Nephron (organoid): Measurements from ENCODE around the gene PTGER1.
"Not testable (repeated sequence)": the region's sequence is repeated elsewhere in the genome, so short reads cannot be mapped to it uniquely, and the experiment has no call there.

Experiments used
- H3K27ac Mint-ChIP-seq, 3 experiments: 2 replicates each; pipeline ENCODE4 v1.8.0; 2020; ENCODE audit warnings: mixed read lengths in 3 of 3, mild to moderate bottlenecking in 2 of 3, moderate library complexity in 1 of 3
- H3K27me3 Mint-ChIP-seq: 2 replicates; pipeline ENCODE4 v1.8.0; 2021; ENCODE audit warnings: low read depth, mild to moderate bottlenecking, moderate library complexity, mixed read lengths
- H3K36me3 Mint-ChIP-seq: 2 replicates; pipeline ENCODE4 v1.8.0; 2020; ENCODE audit warnings: low read depth, mixed read lengths
- H3K4me1 Mint-ChIP-seq: 2 replicates; pipeline ENCODE4 v1.8.0; 2020; ENCODE audit warnings: mixed read lengths
- H3K4me3 Mint-ChIP-seq, 3 experiments: 2 replicates each; pipeline ENCODE4 v1.8.0; 2020; ENCODE audit warnings: mild to moderate bottlenecking in 3 of 3, mixed read lengths in 3 of 3, moderate library complexity in 2 of 3
- H3K9me3 Mint-ChIP-seq: 2 replicates; pipeline ENCODE4 v1.8.0; 2020; ENCODE audit warnings: mixed read lengths
- CTCF ChIP-seq, 3 experiments: fragments of 200-600 bp; sonication (generic); IDR thresholded peaks; one replicate each; pipeline ENCODE4 v1.5.0; 2021; ENCODE audit warnings: antibody characterized with exemption in 3 of 3; ENCODE audit not compliant: unreplicated experiment in 3 of 3

Gene PTGER1

GRCh38 chr19:14467391-14467790, 7.8 kb downstream of the PTGER1 start:
- Mint-ChIP-seq H3K4me1 (no peaks in the 10 kb centered on the region), H3K27ac (no peak overlapping the region), H3K4me3 (no peak overlapping the region), H3K9me3 (no peaks in the 10 kb centered on the region), H3K36me3 (peaks cover 37% of the 10 kb centered on the region), H3K27me3 (no peaks in the 10 kb centered on the region)
- no peak for TF ChIP-seq CTCF (IDR thresholded peaks at IDR 0.05; ENCODE audit: unreplicated experiment in 3 of 3)

GRCh38 chr19:14463747-14464146, 11.4 kb downstream of the PTGER1 start:
- no peak overlapping the region for H3K4me3 Mint-ChIP-seq
- no peak overlapping the region for H3K27ac Mint-ChIP-seq
- H3K4me1 Mint-ChIP-seq = no peaks in the 10 kb centered on the region
- no peaks in the 10 kb centered on the region for H3K9me3 Mint-ChIP-seq
- no peaks in the 10 kb centered on the region for H3K27me3 Mint-ChIP-seq
- no peak for TF ChIP-seq CTCF (IDR thresholded peaks at IDR 0.05; ENCODE audit: unreplicated experiment in 3 of 3)
- peaks cover 43% of the 10 kb centered on the region for H3K36me3 Mint-ChIP-seq

- not testable (repeated sequence) for H3K4me1 Mint-ChIP-seq, H3K4me3 Mint-ChIP-seq, H3K9me3 Mint-ChIP-seq, H3K27ac Mint-ChIP-seq, H3K27me3 Mint-ChIP-seq
- peaks cover 46% of the 10 kb centered on the region for H3K36me3 Mint-ChIP-seq
These were observed 12.8 kb downstream of the PTGER1 start for GRCh38 chr19:14462401-14462800.

GRCh38 chr19:14460935-14461334, 14.2 kb downstream of the PTGER1 start:
- Mint-ChIP-seq H3K9me3 (no peaks in the 10 kb centered on the region), H3K4me3 (no peak overlapping the region), H3K36me3 (peaks cover 43% of the 10 kb centered on the region), H3K4me1 (no peaks in the 10 kb centered on the region), H3K27me3 (no peaks in the 10 kb centered on the region), H3K27ac (no peak overlapping the region)
- TF ChIP-seq CTCF (IDR thresholded peaks at IDR 0.05; ENCODE audit: unreplicated experiment in 3 of 3) = no peak

GRCh38 chr19:14459703-14460102, 15.5 kb downstream of the PTGER1 start:
- H3K27me3 Mint-ChIP-seq = no peaks in the 10 kb centered on the region
- no peak overlapping the region for H3K27ac Mint-ChIP-seq
- no peak for TF ChIP-seq CTCF (IDR thresholded peaks at IDR 0.05; ENCODE audit: unreplicated experiment in 3 of 3)
- no peaks in the 10 kb centered on the region for H3K9me3 Mint-ChIP-seq
- peaks cover 43% of the 10 kb centered on the region for H3K36me3 Mint-ChIP-seq
- H3K4me3 Mint-ChIP-seq = no peak overlapping the region
- no peaks in the 10 kb centered on the region for H3K4me1 Mint-ChIP-seq

- H3K36me3 Mint-ChIP-seq = peaks cover 49% of the 10 kb centered on the region
These were observed 22.9 kb downstream of the PTGER1 start for GRCh38 chr19:14452303-14452702.

GRCh38 chr19:14450876-14451275, 24.3 kb downstream of the PTGER1 start:
- no peaks in the 10 kb centered on the region for H3K9me3 Mint-ChIP-seq
- H3K36me3 Mint-ChIP-seq = peaks cover 57% of the 10 kb centered on the region
- no peaks in the 10 kb centered on the region for H3K4me1 Mint-ChIP-seq
- H3K4me3 Mint-ChIP-seq = no peak overlapping the region
- H3K27me3 Mint-ChIP-seq = no peaks in the 10 kb centered on the region
- TF ChIP-seq CTCF (IDR thresholded peaks at IDR 0.05; ENCODE audit: unreplicated experiment in 3 of 3) = no peak
- H3K27ac Mint-ChIP-seq = no peak overlapping the region

More at GRCh38 chr19:14452303-14452702, 22.9 kb downstream of the PTGER1 start:
- not testable (repeated sequence) for H3K27me3 Mint-ChIP-seq, H3K27ac Mint-ChIP-seq, H3K4me1 Mint-ChIP-seq, H3K4me3 Mint-ChIP-seq, H3K9me3 Mint-ChIP-seq
